K562 (cell line): Measurements from ENCODE around the gene NUFIP1. TPM values are rescaled to one million over a fixed set of nuclear protein-coding genes. Genes with fewer than 3 reads are reported as not detected.

Experiments used
- CCAR2 ChIP-seq: fragments of 200-400 bp; formaldehyde crosslinking; IDR thresholded peaks from 2 replicates; pipeline ENCODE4 v1.6.1; 2017; ENCODE audit warnings: mild to moderate bottlenecking, low read depth, low read length
- DNMT1 ChIP-seq: fragments of 450-650 bp; IDR thresholded peaks from 2 replicates; pipeline ENCODE4 v1.6.1; 2016; ENCODE audit warnings: antibody characterized with exemption, mild to moderate bottlenecking
- EP300 ChIP-seq: IDR thresholded peaks from 2 replicates; pipeline ENCODE4 v1.6.1; 2012; ENCODE audit warnings: low read length, improper control_type of control experiment
- EZH2 ChIP-seq: IDR thresholded peaks from 2 replicates; pipeline ENCODE4 v1.6.1; 2012; ENCODE audit warnings: low read depth, mild to moderate bottlenecking, inconsistent platforms, low read length, borderline replicate concordance
- FOXJ3 ChIP-seq: sonication (generic); formaldehyde crosslinking; IDR thresholded peaks from 2 replicates; pipeline ENCODE4 v1.4.0; 2020; ENCODE audit warnings: mild to moderate bottlenecking, missing genetic modification reagents
- FUS ChIP-seq: fragments of 200-400 bp; formaldehyde crosslinking; optimal IDR thresholded peaks from 2 replicates; pipeline ENCODE3; 2017; ENCODE audit warnings: low read depth, low read length
- HDAC2 ChIP-seq: fragments of 450-650 bp; IDR thresholded peaks from 2 replicates; pipeline ENCODE4 v1.6.1; 2016; ENCODE audit warnings: mild to moderate bottlenecking
- HNRNPH1 ChIP-seq: fragments of 200-400 bp; formaldehyde crosslinking; optimal IDR thresholded peaks from 2 replicates; pipeline ENCODE3; 2017; ENCODE audit warnings: low read depth, mild to moderate bottlenecking, low read length, moderate library complexity
- KHSRP ChIP-seq: fragments of 450-650 bp; IDR thresholded peaks from 2 replicates; pipeline ENCODE4 v1.6.1; 2017
- MEF2A ChIP-seq: IDR thresholded peaks from 2 replicates; pipeline ENCODE4 v1.6.1; 2011; ENCODE audit warnings: low read depth, mild to moderate bottlenecking, low read length, moderate library complexity; ENCODE audit not compliant: control insufficient read depth
- PCBP2 ChIP-seq: fragments of 200-400 bp; formaldehyde crosslinking; IDR thresholded peaks from 2 replicates; pipeline ENCODE4 v1.6.1; 2018; ENCODE audit warnings: low read length, low read depth, mild to moderate bottlenecking, moderate library complexity; ENCODE audit not compliant: poor library complexity, severe bottlenecking
- PPARD ChIP-seq: fragments of 250-450 bp; sonication (Bioruptor Pico); IDR thresholded peaks from 2 replicates; pipeline ENCODE4 v1.8.0; 2022; ENCODE audit warnings: inconsistent platforms, mild to moderate bottlenecking, moderate library complexity
- PRPF4 ChIP-seq: fragments of 200-400 bp; formaldehyde crosslinking; IDR thresholded peaks from one replicate; pipeline ENCODE4 v1.6.1; 2017; ENCODE audit warnings: low read length, low read depth, mild to moderate bottlenecking; ENCODE audit not compliant: insufficient read depth, poor library complexity, severe bottlenecking
- PTTG1 ChIP-seq: fragments of 450-650 bp; IDR thresholded peaks from 2 replicates; pipeline ENCODE4 v1.6.1; 2016; ENCODE audit warnings: low read depth, mild to moderate bottlenecking, missing genetic modification characterization, missing compliant biosample characterization
- RAD51 ChIP-seq: fragments of 450-650 bp; IDR thresholded peaks from 2 replicates; pipeline ENCODE4 v1.7.1; 2016; ENCODE audit warnings: low read depth, mild to moderate bottlenecking, borderline replicate concordance
- SMAD4 ChIP-seq: fragments of 250-450 bp; sonication (Bioruptor Pico); conservative IDR thresholded peaks from 2 replicates; pipeline ENCODE4 v1.8.0; 2021; ENCODE audit warnings: inconsistent platforms, mild to moderate bottlenecking, moderate library complexity
- SOX6 ChIP-seq: fragments of 450-650 bp; IDR thresholded peaks from 2 replicates; pipeline ENCODE4 v1.6.1; 2014; ENCODE audit warnings: mild to moderate bottlenecking
- SUPT5H ChIP-seq: fragments of 450-650 bp; IDR thresholded peaks from 2 replicates; pipeline ENCODE4 v1.6.1; 2016
- TAF9B ChIP-seq: fragments of 450-650 bp; IDR thresholded peaks from 2 replicates; pipeline ENCODE4 v1.6.1; 2018; ENCODE audit warnings: mild to moderate bottlenecking; ENCODE audit not compliant: partially characterized antibody
- TCF7 ChIP-seq: sonication (generic); IDR thresholded peaks from 2 replicates; pipeline ENCODE4 v1.6.1; 2016; ENCODE audit warnings: antibody characterized with exemption, borderline replicate concordance
- ZBTB8A ChIP-seq: fragments of 450-650 bp; IDR thresholded peaks from 2 replicates; pipeline ENCODE4 v1.6.1; 2018; ENCODE audit warnings: mild to moderate bottlenecking, moderate library complexity; ENCODE audit not compliant: partially characterized antibody
- ZNF354B ChIP-seq: fragments of 250-450 bp; sonication (Bioruptor Pico); IDR thresholded peaks from 2 replicates; pipeline ENCODE4 v1.4.0; 2020
- ZNF584 ChIP-seq: fragments of 200-800 bp; sonication (Bioruptor generic); IDR thresholded peaks from 2 replicates; pipeline ENCODE4 v1.6.1; 2016; ENCODE audit warnings: low read depth, mild to moderate bottlenecking, missing genetic modification characterization, missing compliant biosample characterization
- polyA plus RNA-seq, 8 experiments: library from polyadenylated mRNA; depleted of rRNA in 4 of 8; stranded (reverse) in 5 of 8; unstranded in 3 of 8; fragments of >200 nt; fragmentation: Nextera tagmentation in 2 of 8; fragmentation: Illumina TruSeq in 1 of 8; extraction: Ambion mirVana in 2 of 8; extraction: Trizol in 1 of 8; gene quantifications; 2 replicates each; pipeline versions ENCODE4 v1.2.1 to v1.2.3, GENCODE V29; 2011 to 2014; ENCODE audit warnings: inconsistent platforms in 1 of 8, missing spikeins in 1 of 8
- total RNA-seq, 7 experiments: library from RNA; depleted of rRNA in 6 of 7; stranded (reverse); fragments of >200 nt in 6 of 7; fragmentation: Illumina TruSeq in 2 of 7; extraction: Trizol in 2 of 7; gene quantifications; 2 replicates each; pipeline versions ENCODE4 v1.2.1 to v1.2.3, GENCODE V29; 2011 to 2021; ENCODE audit warnings: low replicate concordance in 1 of 7
- TF ChIP-seq, protein P1 (sequence below): fragments of 250-450 bp; sonication (Bioruptor Pico); IDR thresholded peaks from 2 replicates; pipeline ENCODE4 v1.8.0; 2021; ENCODE audit warnings: moderate library complexity, mild to moderate bottlenecking, inconsistent platforms
- TF ChIP-seq, protein P2 (sequence below): fragments of 450-650 bp; IDR thresholded peaks from 2 replicates; pipeline ENCODE4 v1.6.1; 2016; ENCODE audit warnings: antibody characterized with exemption
- TF ChIP-seq, protein P3 (sequence below): fragments of 250-450 bp; sonication (Bioruptor Pico); IDR thresholded peaks from 2 replicates; pipeline ENCODE4 v1.5.0; 2020; ENCODE audit warnings: mild to moderate bottlenecking

The NUFIP1 gene
- total and polyA plus RNA-seq, 9 of the 15 experiments (the other 6 are each of a cell fraction or from before 2014, with no cell fraction given), result 2.6 to 9.7 (median 4.1) TPM

DNA sequence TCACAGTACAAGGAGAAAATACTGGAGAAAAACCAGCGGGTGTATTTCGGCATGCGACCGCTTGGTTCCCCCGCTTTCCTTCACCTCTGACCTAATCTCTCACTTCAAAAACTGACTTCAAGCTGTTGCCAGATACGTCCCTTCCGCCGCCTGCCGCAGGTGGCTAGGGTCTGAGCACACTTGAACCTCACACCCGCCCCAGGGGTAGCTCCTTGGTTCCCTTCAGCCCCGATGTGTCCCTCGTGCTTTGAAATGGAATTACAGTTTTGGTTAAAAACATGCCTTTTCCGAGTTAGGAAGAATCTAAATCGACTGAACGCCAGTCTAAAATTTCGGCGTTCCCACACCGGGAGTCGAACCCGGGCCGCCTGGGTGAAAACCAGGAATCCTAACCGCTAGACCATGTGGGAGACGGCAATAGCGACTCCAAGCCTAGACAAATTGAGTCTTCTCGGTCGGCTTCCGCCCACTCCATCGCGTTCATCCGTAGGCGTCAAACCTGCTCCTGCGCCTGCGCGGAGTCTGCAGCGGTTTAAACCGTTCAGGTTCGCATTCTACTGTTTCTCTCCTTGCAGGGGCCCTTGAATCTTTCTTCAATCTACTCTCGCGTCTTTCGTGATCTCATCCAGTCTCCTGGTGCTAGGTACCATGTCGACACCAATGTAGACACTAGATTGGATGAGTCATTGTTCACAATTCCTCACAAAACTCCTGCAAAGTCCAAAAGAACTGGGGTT lies 71.5 kb downstream of the NUFIP1 start (continued):
- TF ChIP-seq, protein P1, sequence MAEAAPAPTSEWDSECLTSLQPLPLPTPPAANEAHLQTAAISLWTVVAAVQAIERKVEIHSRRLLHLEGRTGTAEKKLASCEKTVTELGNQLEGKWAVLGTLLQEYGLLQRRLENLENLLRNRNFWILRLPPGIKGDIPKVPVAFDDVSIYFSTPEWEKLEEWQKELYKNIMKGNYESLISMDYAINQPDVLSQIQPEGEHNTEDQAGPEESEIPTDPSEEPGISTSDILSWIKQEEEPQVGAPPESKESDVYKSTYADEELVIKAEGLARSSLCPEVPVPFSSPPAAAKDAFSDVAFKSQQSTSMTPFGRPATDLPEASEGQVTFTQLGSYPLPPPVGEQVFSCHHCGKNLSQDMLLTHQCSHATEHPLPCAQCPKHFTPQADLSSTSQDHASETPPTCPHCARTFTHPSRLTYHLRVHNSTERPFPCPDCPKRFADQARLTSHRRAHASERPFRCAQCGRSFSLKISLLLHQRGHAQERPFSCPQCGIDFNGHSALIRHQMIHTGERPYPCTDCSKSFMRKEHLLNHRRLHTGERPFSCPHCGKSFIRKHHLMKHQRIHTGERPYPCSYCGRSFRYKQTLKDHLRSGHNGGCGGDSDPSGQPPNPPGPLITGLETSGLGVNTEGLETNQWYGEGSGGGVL (CRISPR knock-in tag), result no peak
- TF ChIP-seq TAF9B (no peak), SUPT5H (peak; percentile 63; the same call in 1 of the 2 replicates), RAD51 (no peak; the same call in 1 of the 2 replicates), FUS (no peak), HDAC2 (no peak; the same call in 1 of the 2 replicates), HNRNPH1 (no peak), ZNF354B (CRISPR knock-in tag) (no peak), SMAD4 (CRISPR knock-in tag) (peak; percentile 48; the same call in 1 of the 2 replicates), TCF7 (no peak), DNMT1 (no peak), PRPF4 (no peak), PPARD (no peak), EZH2 (no peak), CCAR2 (no peak), ZNF584 (CRISPR knock-in tag) (no peak), SOX6 (peak; percentile 42), FOXJ3 (CRISPR knock-in tag) (no peak), MEF2A (no peak), KHSRP (no peak), PTTG1 (tag) (no peak), ZBTB8A (peak; percentile 24), PCBP2 (no peak), EP300 (peak; percentile 72)
- TF ChIP-seq, protein P2, sequence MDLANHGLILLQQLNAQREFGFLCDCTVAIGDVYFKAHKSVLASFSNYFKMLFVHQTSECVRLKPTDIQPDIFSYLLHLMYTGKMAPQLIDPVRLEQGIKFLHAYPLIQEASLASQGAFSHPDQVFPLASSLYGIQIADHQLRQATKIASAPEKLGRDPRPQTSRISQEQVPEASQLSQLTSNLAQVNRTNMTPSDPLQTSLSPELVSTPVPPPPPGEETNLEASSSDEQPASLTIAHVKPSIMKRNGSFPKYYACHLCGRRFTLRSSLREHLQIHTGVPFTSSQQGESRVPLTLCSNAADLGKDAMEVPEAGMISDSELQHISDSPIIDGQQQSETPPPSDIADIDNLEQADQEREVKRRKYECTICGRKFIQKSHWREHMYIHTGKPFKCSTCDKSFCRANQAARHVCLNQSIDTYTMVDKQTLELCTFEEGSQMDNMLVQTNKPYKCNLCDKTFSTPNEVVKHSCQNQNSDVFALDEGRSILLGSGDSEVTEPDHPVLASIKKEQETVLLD, result peak; percentile 93
- TF ChIP-seq, protein P3, sequence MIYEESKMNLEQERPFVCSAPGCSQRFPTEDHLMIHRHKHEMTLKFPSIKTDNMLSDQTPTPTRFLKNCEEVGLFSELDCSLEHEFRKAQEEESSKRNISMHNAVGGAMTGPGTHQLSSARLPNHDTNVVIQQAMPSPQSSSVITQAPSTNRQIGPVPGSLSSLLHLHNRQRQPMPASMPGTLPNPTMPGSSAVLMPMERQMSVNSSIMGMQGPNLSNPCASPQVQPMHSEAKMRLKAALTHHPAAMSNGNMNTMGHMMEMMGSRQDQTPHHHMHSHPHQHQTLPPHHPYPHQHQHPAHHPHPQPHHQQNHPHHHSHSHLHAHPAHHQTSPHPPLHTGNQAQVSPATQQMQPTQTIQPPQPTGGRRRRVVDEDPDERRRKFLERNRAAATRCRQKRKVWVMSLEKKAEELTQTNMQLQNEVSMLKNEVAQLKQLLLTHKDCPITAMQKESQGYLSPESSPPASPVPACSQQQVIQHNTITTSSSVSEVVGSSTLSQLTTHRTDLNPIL (CRISPR knock-in tag), result no peak
